ENCODE measurements around the gene UNK.
"Not testable (repeated sequence)": the region's sequence is repeated elsewhere in the genome, so short reads cannot be mapped to it uniquely, and the experiment has no call there.

Gene UNK

GRCh38 chr17:75754378-75755204 is 30.0 kb upstream of the UNK start:
- DNase-seq = no peak

DNA sequence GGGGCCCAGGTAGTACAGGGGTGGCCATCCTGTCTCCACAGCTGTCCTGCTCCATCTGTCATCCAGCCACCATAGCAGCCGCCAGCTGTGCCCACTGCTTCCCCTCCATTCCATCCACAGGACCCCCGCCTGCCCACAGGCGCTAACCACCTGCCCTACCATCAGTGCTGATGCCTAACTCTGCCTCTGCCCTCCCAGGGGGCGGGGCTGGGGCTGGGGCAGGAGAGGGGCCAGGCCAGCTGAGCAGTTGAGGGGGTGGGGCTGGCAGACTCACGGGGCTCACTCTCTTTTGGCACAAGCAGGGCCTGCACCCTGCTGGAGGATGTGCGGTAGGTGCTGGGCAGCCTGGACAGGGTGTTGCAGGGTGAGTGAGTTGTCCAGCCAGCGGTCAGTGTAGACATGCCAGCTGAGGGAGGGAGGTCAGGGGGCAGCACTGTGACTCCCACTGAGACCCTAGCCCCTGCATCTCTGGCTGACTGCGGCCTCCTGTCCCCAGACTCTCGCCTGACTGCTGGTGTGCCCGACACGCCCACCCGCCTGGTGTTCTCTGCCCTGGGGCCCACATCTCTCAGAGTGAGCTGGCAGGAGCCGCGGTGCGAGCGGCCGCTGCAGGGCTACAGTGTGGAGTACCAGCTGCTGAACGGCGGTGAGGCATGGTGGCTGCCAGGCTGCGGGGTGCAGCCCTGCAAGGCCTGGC is 29.3 kb upstream of the UNK start:
- no peak for DNase-seq

- DNase-seq = no peak
These were observed 28.6 kb upstream of the UNK start for GRCh38 chr17:75755990-75756389.

DNA sequence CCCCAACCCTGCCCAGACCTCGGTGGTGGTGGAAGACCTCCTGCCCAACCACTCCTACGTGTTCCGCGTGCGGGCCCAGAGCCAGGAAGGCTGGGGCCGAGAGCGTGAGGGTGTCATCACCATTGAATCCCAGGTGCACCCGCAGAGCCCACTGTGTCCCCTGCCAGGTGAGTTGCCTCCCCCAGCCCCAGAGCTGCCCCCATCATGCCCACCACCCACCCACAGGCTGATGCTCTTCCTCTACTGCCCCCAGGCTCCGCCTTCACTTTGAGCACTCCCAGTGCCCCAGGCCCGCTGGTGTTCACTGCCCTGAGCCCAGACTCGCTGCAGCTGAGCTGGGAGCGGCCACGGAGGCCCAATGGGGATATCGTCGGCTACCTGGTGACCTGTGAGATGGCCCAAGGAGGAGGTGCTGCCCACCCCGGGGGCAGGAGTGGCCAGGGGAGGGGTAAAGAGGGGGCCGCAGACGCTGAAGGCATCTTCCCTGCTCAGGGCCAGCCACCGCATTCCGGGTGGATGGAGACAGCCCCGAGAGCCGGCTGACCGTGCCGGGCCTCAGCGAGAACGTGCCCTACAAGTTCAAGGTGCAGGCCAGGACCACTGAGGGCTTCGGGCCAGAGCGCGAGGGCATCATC is 28.0 kb upstream of the UNK start:
- DNase-seq = no peak

DNA sequence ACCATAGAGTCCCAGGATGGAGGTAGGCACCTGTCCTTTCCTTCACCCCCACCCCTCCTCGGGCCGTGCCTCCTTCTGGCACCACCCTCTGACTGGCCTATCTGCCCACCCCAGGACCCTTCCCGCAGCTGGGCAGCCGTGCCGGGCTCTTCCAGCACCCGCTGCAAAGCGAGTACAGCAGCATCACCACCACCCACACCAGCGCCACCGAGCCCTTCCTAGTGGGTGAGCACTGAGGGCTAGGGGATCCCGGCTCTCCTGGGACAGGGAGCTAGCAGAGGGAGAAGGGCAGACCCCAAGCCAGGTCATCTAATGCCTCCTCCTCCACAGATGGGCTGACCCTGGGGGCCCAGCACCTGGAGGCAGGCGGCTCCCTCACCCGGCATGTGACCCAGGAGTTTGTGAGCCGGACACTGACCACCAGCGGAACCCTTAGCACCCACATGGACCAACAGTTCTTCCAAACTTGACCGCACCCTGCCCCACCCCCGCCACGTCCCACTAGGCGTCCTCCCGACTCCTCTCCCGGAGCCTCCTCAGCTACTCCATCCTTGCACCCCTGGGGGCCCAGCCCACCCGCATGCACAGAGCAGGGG is 27.4 kb upstream of the UNK start:
- no peak for DNase-seq

- DNase-seq = no peak
These were observed 26.3 kb upstream of the UNK start for GRCh38 chr17:75758131-75758905.

- DNase-seq = no peak
These were observed 25.1 kb upstream of the UNK start for GRCh38 chr17:75759457-75759856.

DNA sequence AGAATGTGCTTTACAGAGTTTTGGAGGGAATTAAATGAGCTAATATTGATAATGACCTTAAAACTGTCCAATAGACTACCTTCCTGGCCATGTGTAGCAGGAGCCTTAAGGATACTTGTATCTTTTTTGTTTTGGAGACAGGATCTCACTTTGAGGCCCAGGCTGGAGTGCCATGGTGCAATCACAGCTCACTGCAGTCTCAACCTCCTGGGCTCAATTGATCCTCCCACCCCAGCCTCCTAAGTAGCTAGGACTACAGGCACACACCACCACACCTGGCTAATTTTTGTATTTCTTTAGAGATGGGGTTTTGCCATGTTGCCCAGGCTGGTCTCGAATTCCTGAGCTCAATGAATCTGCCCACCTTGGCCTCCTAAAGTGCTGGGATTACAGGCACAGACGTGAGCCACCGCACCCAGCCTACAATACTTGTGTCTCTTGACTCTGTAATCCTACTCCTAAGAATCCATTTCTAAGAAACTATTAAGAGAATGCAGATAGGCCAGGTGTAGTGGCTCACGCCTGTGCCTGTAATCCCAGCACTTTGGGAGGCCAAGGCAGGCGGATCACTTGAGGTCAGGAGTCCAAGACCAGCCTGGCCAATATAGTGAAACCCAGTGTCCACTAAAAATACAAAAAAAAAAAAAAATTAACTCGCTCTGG is 24.5 kb upstream of the UNK start:
- DNase-seq = not testable (repeated sequence)

DNA sequence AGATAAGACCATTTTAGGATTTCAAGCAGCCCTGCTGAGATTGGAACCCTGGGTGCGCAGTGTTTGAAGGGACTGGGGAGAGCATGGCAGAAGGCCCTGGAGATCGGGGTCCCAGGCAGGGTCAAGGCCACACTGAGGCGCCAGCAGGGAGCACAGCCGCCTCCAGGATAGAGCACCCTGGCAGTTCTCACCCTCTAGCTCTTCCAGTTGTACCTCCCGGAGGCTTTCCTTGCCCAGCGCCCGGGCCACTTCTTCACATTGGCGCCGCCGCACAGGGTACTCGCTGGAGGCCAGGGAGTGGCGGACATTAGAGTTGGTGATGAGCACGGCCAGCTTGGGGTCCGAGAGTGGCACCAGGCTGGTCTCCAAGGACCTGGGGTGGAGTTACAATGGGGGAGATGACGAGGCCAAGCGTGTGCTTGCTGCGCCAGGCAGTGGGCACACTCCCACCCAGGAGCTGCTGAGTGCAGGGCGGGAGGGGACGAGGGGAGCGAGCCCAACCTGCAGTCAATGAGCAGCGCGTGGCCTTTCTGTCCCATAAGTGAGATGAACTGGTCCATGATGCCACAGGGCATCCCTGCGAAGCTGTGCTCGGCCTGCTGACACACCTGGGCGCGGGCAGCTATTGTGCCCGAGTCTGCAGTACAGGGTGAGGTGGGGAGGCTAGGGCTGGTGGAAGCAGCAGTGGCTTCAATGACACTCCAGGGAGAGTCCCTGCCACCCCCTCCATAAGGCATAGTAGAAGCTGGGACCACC is 21.9 kb upstream of the UNK start:
- no peak for DNase-seq

- DNase-seq = no peak
These were observed 21.4 kb upstream of the UNK start for GRCh38 chr17:75763269-75763607.

DNA sequence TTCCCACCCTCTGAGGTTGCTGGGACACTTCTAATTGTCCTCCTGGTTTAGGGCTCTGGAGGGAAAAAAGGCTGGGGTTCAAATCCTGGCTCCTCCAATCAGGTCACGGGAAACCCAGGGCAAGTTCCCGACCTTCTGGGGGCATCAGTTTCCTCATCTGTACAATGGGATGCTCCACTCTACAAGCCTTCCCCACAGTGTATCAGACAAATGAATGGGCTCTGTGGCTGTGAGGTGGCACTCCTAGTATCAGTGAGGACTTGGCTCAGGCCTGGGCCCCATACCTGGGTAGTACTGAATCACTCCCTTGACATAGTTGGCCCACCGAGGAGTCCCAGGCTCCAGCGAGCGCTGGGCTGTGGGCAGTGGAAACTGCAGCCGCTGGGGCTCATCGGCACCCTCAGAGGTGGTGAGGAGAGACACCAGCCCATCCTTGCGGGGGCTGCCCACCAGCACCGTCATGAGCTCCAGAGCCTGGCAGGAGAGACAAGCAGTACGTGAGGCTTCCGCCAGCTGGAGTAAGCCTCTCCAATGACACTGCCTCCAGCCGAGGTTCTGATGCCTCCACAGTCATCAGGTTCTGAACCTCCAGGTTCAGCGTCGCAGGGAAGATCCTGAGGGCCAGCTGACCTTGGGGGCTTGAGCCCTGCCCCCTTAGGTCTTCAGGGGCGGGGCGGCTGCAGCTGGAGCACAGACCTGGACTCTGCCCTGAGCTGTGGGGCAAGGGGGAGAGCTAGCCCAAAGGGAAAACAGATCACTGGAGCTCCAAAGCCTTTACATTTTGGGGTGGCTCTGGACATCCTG is 20.8 kb upstream of the UNK start:
- no peak for DNase-seq

DNA sequence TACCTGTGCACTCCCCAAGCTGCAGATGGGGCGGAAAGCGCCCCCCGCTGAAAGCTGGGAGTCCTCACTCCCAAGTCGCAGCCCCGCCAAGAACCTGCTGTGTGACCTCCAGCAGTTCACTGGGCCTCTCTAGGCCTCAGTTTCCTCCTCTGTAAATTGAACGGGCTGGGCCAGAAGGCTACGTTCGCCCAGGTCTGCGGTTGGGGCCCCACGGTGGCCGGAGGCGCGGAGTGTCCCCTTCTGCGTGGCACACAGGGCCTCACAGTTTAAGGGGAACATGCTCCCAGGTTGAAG is 20.2 kb upstream of the UNK start:
- DNase-seq = no peak

- DNase-seq = peak; percentile 20
These were observed 19.7 kb upstream of the UNK start, which contains the start of gene GALK1 for GRCh38 chr17:75764711-75765421. Gene GALK1 (minus strand): TSS chr17:75765192. CDS start chr17:75765136, 56 bp downstream.

- no peak for DNase-seq
These were observed 18.6 kb upstream of the UNK start for GRCh38 chr17:75765981-75766380.

- DNase-seq = no peak
These were observed 16.7 kb upstream of the UNK start for GRCh38 chr17:75767881-75768280.

DNA sequence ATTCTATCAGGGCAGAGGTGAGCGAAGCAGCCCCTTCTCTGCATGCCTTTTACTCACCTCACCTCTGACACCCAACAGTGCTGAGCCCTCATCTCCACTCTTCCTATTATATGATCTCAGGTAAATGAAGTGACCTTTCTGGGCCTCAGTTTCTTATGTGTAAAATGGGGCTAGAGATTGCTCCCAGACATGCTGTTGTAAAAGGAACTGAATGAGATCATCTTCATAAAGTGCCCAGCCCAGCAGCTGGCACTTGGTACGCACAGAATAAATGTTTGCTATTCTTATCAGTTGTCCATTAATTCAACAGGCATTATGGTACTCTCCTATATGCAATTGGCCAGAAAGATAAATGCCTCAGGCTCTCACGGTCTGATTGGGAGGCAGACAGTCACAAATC is 15.1 kb upstream of the UNK start:
- peak; percentile 74 for DNase-seq

- DNase-seq = no peak
These were observed 13.0 kb upstream of the UNK start for GRCh38 chr17:75771334-75772281.

DNA sequence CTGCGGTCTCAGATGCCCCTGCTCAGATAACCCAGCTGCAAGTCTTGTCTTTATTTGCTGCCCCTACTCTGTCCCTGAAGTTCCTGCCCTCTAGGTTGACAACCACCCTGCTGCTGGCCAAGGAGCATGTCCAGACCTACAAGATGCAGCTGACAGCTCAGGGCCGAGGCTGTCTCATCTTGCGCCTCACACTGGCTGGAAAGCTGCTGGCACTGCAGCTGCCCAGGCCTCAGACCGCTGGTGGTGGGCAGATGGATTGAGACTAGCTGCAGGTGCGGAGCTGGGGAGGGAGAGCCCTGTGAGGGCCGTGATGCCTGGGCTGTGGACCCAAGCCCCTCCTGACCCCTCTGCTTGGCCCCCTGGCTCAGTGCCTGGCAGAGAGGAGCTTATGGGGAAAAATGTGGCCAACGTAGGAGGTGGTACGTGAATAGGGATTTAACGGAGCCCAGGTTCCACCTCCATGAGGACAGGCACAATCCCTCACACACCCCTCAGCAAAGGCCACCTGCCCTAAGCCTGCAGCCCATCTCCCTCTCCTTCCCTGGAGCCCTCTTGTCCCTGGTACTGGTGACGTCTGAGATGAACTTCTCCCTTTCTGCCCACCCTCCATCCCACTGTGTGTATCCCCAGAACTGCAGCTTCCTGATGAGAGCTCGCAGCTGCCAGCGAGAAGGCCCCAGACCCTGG is 11.3 kb upstream of the UNK start:
- DNase-seq = no peak
